GM12878 (cell line): ENCODE results near the gene DUOXA1. TPM values are rescaled to one million over a fixed set of nuclear protein-coding genes. Genes with fewer than 3 reads are reported as not detected.
A peak's percentile ranks its signal among the peaks of the same experiment; 100 is the strongest.

ENCODE experiments used
- ATF3 ChIP-seq: IDR thresholded peaks from 2 replicates; pipeline ENCODE4 v1.6.1; 2011; ENCODE audit warnings: low read depth, mild to moderate bottlenecking, low read length, moderate library complexity, borderline replicate concordance; ENCODE audit errors: extremely low read depth
- ATF7 ChIP-seq: fragments of 450-650 bp; IDR thresholded peaks from 2 replicates; pipeline ENCODE4 v1.6.1; 2016; ENCODE audit warnings: low read depth, mild to moderate bottlenecking
- BACH1 ChIP-seq: fragments of 450-650 bp; IDR thresholded peaks from 2 replicates; pipeline ENCODE4 v1.6.1; 2017; ENCODE audit warnings: mild to moderate bottlenecking, borderline replicate concordance
- CREM ChIP-seq: IDR thresholded peaks from 2 replicates; pipeline ENCODE4 v1.6.1; 2014; ENCODE audit warnings: antibody characterized with exemption, low read depth
- ETV6 ChIP-seq, 2 experiments: fragments of 450-650 bp in 1 of 2; IDR thresholded peaks in 1 of 2; conservative IDR thresholded peaks in 1 of 2; 2 replicates each; pipeline ENCODE4 v1.6.1; 2014; ENCODE audit warnings: antibody characterized with exemption in 1 of 2, borderline replicate concordance in 1 of 2, low read depth in 1 of 2, mild to moderate bottlenecking in 1 of 2, moderate library complexity in 1 of 2
- FOXK2 ChIP-seq: fragments of 450-650 bp; IDR thresholded peaks from 2 replicates; pipeline ENCODE4 v1.6.1; 2017; ENCODE audit warnings: mild to moderate bottlenecking, moderate library complexity
- HCFC1 ChIP-seq: fragments of 150-350 bp; IDR thresholded peaks from 2 replicates; pipeline ENCODE4 v1.6.1; 2014; ENCODE audit warnings: low read length
- KAT2A ChIP-seq: conservative IDR thresholded peaks from 2 replicates; pipeline ENCODE4 v1.6.1; 2011; ENCODE audit warnings: low read depth, low read length; ENCODE audit not compliant: control insufficient read depth
- MTA2 ChIP-seq: fragments of 450-650 bp; IDR thresholded peaks from 2 replicates; pipeline ENCODE4 v1.6.1; 2016; ENCODE audit warnings: low read depth, mild to moderate bottlenecking, moderate library complexity
- MXI1 ChIP-seq: fragments of 150-350 bp; IDR thresholded peaks from 2 replicates; pipeline ENCODE4 v1.6.1; 2011; ENCODE audit warnings: low read depth, mild to moderate bottlenecking, inconsistent platforms, low read length, improper control_type of control experiment
- NFXL1 ChIP-seq: fragments of 450-650 bp; IDR thresholded peaks from 2 replicates; pipeline ENCODE4 v1.6.1; 2017; ENCODE audit warnings: antibody characterized with exemption, mild to moderate bottlenecking, borderline replicate concordance
- NR2F1 ChIP-seq: fragments of 450-650 bp; conservative IDR thresholded peaks from 2 replicates; pipeline ENCODE4 v1.6.1; 2017; ENCODE audit warnings: mild to moderate bottlenecking
- PAX5 ChIP-seq: IDR thresholded peaks from 2 replicates; pipeline ENCODE4 v1.6.1; 2011; ENCODE audit warnings: low read depth, low read length, borderline replicate concordance
- PAX8 ChIP-seq: fragments of 450-650 bp; IDR thresholded peaks from 2 replicates; pipeline ENCODE4 v1.6.1; 2017; ENCODE audit warnings: mild to moderate bottlenecking, moderate library complexity
- POLR2AphosphoS2 ChIP-seq: IDR thresholded peaks from 2 replicates; pipeline ENCODE4 v1.6.1; 2011; ENCODE audit warnings: low read depth, mild to moderate bottlenecking, low read length, improper control_type of control experiment, moderate library complexity
- POLR2AphosphoS5 ChIP-seq: IDR thresholded peaks from 2 replicates; pipeline ENCODE4 v1.6.1; 2011; ENCODE audit warnings: mild to moderate bottlenecking, low read length, inconsistent platforms
- RAD21 ChIP-seq: IDR thresholded peaks from 2 replicates; pipeline ENCODE4 v1.6.1; 2011; ENCODE audit warnings: mild to moderate bottlenecking, low read depth, low read length, moderate library complexity; ENCODE audit not compliant: insufficient read depth
- RB1 ChIP-seq: fragments of 450-650 bp; formaldehyde crosslinking; IDR thresholded peaks from 2 replicates; pipeline ENCODE4 v1.6.1; 2017; ENCODE audit warnings: mild to moderate bottlenecking, borderline replicate concordance
- RELB ChIP-seq: fragments of 450-650 bp; IDR thresholded peaks from 2 replicates; pipeline ENCODE4 v1.6.1; 2017; ENCODE audit warnings: low read depth, mild to moderate bottlenecking, moderate library complexity
- SMC3 ChIP-seq: IDR thresholded peaks from 2 replicates; pipeline ENCODE4 v1.6.1; 2011; ENCODE audit warnings: low read length, improper control_type of control experiment, borderline replicate concordance
- STAT3 ChIP-seq: IDR thresholded peaks from 2 replicates; pipeline ENCODE4 v1.6.1; 2011; ENCODE audit warnings: low read depth, low read length, improper control_type of control experiment
- SUPT20H ChIP-seq: IDR thresholded peaks from 2 replicates; pipeline ENCODE4 v1.6.1; 2011; ENCODE audit warnings: low read depth, mild to moderate bottlenecking, low read length, moderate library complexity, borderline replicate concordance; ENCODE audit not compliant: control insufficient read depth
- SUZ12 ChIP-seq: fragments of 200-600 bp; sonication (generic); IDR thresholded peaks from one replicate; pipeline ENCODE4 v1.6.1; 2018; ENCODE audit warnings: antibody characterized with exemption, mild to moderate bottlenecking; ENCODE audit not compliant: unreplicated experiment
- TCF7 ChIP-seq: IDR thresholded peaks from 2 replicates; pipeline ENCODE4 v1.6.1; 2014; ENCODE audit warnings: antibody characterized with exemption, borderline replicate concordance
- ZBTB40 ChIP-seq: fragments of 450-650 bp; IDR thresholded peaks from 2 replicates; pipeline ENCODE4 v1.6.1; 2016; ENCODE audit warnings: mild to moderate bottlenecking, moderate library complexity, borderline replicate concordance
- ZNF622 ChIP-seq: fragments of 450-650 bp; IDR thresholded peaks from 2 replicates; pipeline ENCODE4 v1.6.1; 2017; ENCODE audit warnings: mild to moderate bottlenecking, inconsistent platforms
- ZZZ3 ChIP-seq: IDR thresholded peaks from 2 replicates; pipeline ENCODE4 v1.6.1; 2011; ENCODE audit warnings: low read depth; ENCODE audit not compliant: control insufficient read depth, insufficient read length
- polyA plus RNA-seq, 11 experiments: library from polyadenylated mRNA; depleted of rRNA in 4 of 11; unstranded in 6 of 11; stranded (reverse) in 5 of 11; fragments of >200 nt; fragmentation: Nextera tagmentation in 4 of 11; fragmentation: Illumina TruSeq in 1 of 11; extraction: Ambion mirVana in 4 of 11; extraction: Trizol in 1 of 11; gene quantifications; 1 replicate in 1 of 11; 2 replicates in 10 of 11; pipeline versions ENCODE4 v1.2.1 to v1.2.3, GENCODE V29; 2011 to 2016; ENCODE audit warnings: inconsistent platforms in 2 of 11, missing spikeins in 2 of 11, low read depth in 1 of 11
- total RNA-seq, 4 experiments: library from RNA; depleted of rRNA in 3 of 4; stranded (reverse); fragments of >200 nt in 3 of 4; fragmentation: Illumina TruSeq in 1 of 4; extraction: Trizol in 1 of 4; gene quantifications; 2 replicates each; pipeline versions ENCODE4 v1.2.1 to v1.2.3, GENCODE V29; 2013 to 2021

Gene DUOXA1
- total and polyA plus RNA-seq, 10 of the 15 experiments (the other 5 are each of a cell fraction or from before 2014, with no cell fraction given): 0.08 TPM; not detected in 9

- TF ChIP-seq SUPT20H: no peak
- TF ChIP-seq FOXK2: no peak
- no peak for TF ChIP-seq STAT3
- TF ChIP-seq SMC3: peak; percentile 72
- TF ChIP-seq MXI1: no peak
- no peak for TF ChIP-seq ATF3
- TF ChIP-seq NFXL1: no peak
- no peak for TF ChIP-seq KAT2A
- TF ChIP-seq TCF7: no peak
- no peak for TF ChIP-seq CREM
- no peak for TF ChIP-seq RELB
- 0 out of 2 replicates have a peak, but pooled peaks have one; percentile 17 for TF ChIP-seq RB1
- no peak for TF ChIP-seq MTA2
- TF ChIP-seq BACH1: 0 out of 2 replicates have a peak, but pooled peaks have one; percentile 9
- no peak for TF ChIP-seq ZBTB40
- TF ChIP-seq ZNF622: no peak
- TF ChIP-seq ETV6 (conservative IDR thresholded peaks at IDR 0.05 in 1 of 2, IDR thresholded peaks at IDR 0.05 in 1 of 2; ENCODE audit: borderline replicate concordance in 1 of 2, low read depth in 1 of 2): no peak
- TF ChIP-seq ZZZ3: no peak
- no peak for TF ChIP-seq PAX5
- peak; percentile 93 for TF ChIP-seq RAD21
- TF ChIP-seq NR2F1: no peak
- TF ChIP-seq HCFC1: no peak
- no peak for TF ChIP-seq POLR2AphosphoS2
- no peak for TF ChIP-seq SUZ12
- TF ChIP-seq POLR2AphosphoS5: no peak
- no peak for TF ChIP-seq PAX8
- TF ChIP-seq ATF7: no peak
Measured at GRCh38 chr15:45162771-45163507, 33.3 kb upstream of the DUOXA1 start (continued).
